GM12891 (cell line): ENCODE measurements around the gene EVX1.

Source experiments
- PAX5 ChIP-seq: IDR thresholded peaks from 2 replicates; pipeline ENCODE4 v1.6.1; 2011; ENCODE audit warnings: low read length, moderate library complexity, mild to moderate bottlenecking; ENCODE audit not compliant: insufficient read depth, severe bottlenecking
- POLR2A ChIP-seq: IDR thresholded peaks from 2 replicates; pipeline ENCODE4 v1.6.1; 2011; ENCODE audit warnings: low read depth, low read length, control low read depth
- POLR2AphosphoS5 ChIP-seq: IDR thresholded peaks from 2 replicates; pipeline ENCODE4 v1.6.1; 2011; ENCODE audit warnings: low read depth, low read length, control low read depth
- SPI1 ChIP-seq: IDR thresholded peaks from 2 replicates; pipeline ENCODE4 v1.6.1; 2011; ENCODE audit warnings: low read depth, low read length, control low read depth
- TAF1 ChIP-seq: IDR thresholded peaks from 2 replicates; pipeline ENCODE4 v1.6.1; 2011; ENCODE audit warnings: low read depth, low read length, control low read depth

GRCh38 chr7:27237735-27238334 lies 4.8 kb upstream of the EVX1 start:
- TF ChIP-seq POLR2A (no peak), POLR2AphosphoS5 (no peak), TAF1 (no peak), PAX5 (no peak), SPI1 (no peak)
